Nephron progenitor cell (in vitro differentiated cells): ENCODE results near the gene POLR2C.

Experiments used
- DNase-seq: peaks from one replicate; pipeline ENCODE4 v3.0.0; 2021
- H3K27ac Mint-ChIP-seq: 2 replicates; pipeline ENCODE4 v1.8.0; 2021; ENCODE audit warnings: mild to moderate bottlenecking, moderate library complexity, mixed read lengths
- H3K27me3 Mint-ChIP-seq: 2 replicates; pipeline ENCODE4 v1.8.0; 2021; ENCODE audit warnings: mild to moderate bottlenecking, low read depth, mixed read lengths; ENCODE audit not compliant: poor library complexity
- H3K36me3 Mint-ChIP-seq: 2 replicates; pipeline ENCODE4 v1.8.0; 2021; ENCODE audit warnings: low read depth, mixed read lengths
- H3K4me1 Mint-ChIP-seq: 2 replicates; pipeline ENCODE4 v1.8.0; 2021; ENCODE audit warnings: mixed read lengths
- H3K4me3 Mint-ChIP-seq: 2 replicates; pipeline ENCODE4 v1.8.0; 2021; ENCODE audit warnings: mild to moderate bottlenecking, moderate library complexity, mixed read lengths
- H3K9me3 Mint-ChIP-seq: 2 replicates; pipeline ENCODE4 v1.8.0; 2021; ENCODE audit warnings: mild to moderate bottlenecking, moderate library complexity, mixed read lengths
- TF ChIP-seq, protein P1 (sequence below): fragments of 200-600 bp; sonication (generic); IDR thresholded peaks from 2 replicates; pipeline ENCODE4 v1.5.0; 2021; ENCODE audit warnings: antibody characterized with exemption

Gene POLR2C

DNA sequence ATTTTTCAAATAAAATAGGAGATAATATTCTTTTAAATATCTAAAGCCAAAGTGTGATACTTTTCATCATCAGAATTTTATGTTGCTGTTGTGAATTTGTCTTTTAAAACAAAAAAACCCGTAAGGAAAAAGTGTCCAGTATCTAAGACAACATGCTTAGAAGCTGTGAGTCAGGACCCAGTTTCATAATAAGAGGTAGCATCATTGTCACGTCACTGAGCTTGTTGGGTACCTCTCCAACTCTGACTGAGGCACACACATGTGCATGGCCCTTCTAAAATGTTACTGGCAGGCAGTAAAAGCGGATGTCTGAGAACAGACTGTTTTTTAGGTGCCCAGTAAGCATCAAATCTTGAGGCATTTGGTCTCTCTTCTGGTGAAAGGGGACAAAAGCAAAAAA lies 17.8 kb upstream of the POLR2C start:
- Mint-ChIP-seq H3K27ac (no peak overlapping the region), H3K27me3 (no peaks in the 10 kb centered on the region), H3K4me3 (peak overlapping the region; percentile 30), H3K4me1 (peaks cover 24% of the 10 kb centered on the region), H3K36me3 (peaks cover 45% of the 10 kb centered on the region), H3K9me3 (peaks cover 27% of the 10 kb centered on the region)
- no peak for DNase-seq
- TF ChIP-seq, protein P1, sequence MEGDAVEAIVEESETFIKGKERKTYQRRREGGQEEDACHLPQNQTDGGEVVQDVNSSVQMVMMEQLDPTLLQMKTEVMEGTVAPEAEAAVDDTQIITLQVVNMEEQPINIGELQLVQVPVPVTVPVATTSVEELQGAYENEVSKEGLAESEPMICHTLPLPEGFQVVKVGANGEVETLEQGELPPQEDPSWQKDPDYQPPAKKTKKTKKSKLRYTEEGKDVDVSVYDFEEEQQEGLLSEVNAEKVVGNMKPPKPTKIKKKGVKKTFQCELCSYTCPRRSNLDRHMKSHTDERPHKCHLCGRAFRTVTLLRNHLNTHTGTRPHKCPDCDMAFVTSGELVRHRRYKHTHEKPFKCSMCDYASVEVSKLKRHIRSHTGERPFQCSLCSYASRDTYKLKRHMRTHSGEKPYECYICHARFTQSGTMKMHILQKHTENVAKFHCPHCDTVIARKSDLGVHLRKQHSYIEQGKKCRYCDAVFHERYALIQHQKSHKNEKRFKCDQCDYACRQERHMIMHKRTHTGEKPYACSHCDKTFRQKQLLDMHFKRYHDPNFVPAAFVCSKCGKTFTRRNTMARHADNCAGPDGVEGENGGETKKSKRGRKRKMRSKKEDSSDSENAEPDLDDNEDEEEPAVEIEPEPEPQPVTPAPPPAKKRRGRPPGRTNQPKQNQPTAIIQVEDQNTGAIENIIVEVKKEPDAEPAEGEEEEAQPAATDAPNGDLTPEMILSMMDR = no peak

- no peak for DNase-seq
- TF ChIP-seq, protein P1 = no peak
- peaks cover 24% of the 10 kb centered on the region for H3K4me1 Mint-ChIP-seq
- no peak overlapping the region for H3K27ac Mint-ChIP-seq
- H3K9me3 Mint-ChIP-seq = peaks cover 19% of the 10 kb centered on the region
- no peaks in the 10 kb centered on the region for H3K27me3 Mint-ChIP-seq
- peaks cover 37% of the 10 kb centered on the region for H3K36me3 Mint-ChIP-seq
- H3K4me3 Mint-ChIP-seq = no peak overlapping the region
These were observed 17.0 kb upstream of the POLR2C start for GRCh38 chr16:57445510-57445909.

DNA sequence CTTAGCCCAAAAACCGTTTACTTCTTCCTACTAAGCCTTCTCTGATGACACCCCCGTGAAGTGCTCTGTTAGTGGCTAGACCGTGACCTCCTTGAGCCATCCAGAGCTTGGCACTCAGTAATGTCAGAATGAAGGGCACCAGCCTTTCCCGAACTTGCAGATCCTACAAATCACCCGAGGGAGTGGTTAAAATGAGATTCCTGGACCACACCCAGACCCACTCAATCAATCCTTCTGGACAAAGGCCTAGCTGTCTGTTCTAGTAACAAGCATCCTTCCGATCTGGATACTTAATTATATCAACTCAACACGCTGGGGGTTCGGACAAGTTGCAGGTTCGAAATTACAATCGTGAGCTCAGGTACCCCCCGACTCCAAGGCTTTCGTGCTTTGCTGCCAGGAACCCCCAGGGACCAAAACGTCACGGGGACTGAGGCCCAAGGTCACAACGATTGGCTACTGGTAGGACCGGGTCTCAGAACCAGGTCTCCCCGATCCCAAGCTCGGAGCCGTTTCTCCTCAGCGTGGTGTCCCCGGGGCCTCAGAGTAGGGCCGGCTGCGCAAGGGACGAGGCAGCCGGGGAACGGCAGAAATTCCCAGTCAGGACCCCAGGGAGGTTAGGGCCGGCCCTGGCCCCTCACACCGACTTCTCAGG lies 15.8 kb upstream of the POLR2C start:
- H3K36me3 Mint-ChIP-seq = peaks cover 32% of the 10 kb centered on the region
- H3K4me3 Mint-ChIP-seq = peak overlapping the region; percentile 94
- TF ChIP-seq, protein P1 = no peak
- peaks cover 7% of the 10 kb centered on the region for H3K9me3 Mint-ChIP-seq
- H3K4me1 Mint-ChIP-seq = peaks cover 24% of the 10 kb centered on the region
- DNase-seq = no peak
- peak overlapping the region; percentile 75 for H3K27ac Mint-ChIP-seq
- no peaks in the 10 kb centered on the region for H3K27me3 Mint-ChIP-seq

GRCh38 chr16:57447186-57447962 lies 15.1 kb upstream of the POLR2C start, which contains the start of the genes CIAPIN1 and COQ9:
Gene CIAPIN1 (minus strand): TSS chr16:57447385. CDS start chr16:57440928, 6,457 bp downstream.
Gene COQ9 (plus strand): TSS chr16:57447479. CDS start chr16:57447506, 27 bp downstream.
- H3K4me3 Mint-ChIP-seq = peak within 1 kb of the TSS; percentile 94
- peaks cover 5% of the 10 kb centered on the region for H3K9me3 Mint-ChIP-seq
- no peaks in the 10 kb centered on the region for H3K27me3 Mint-ChIP-seq
- H3K4me1 Mint-ChIP-seq = peaks cover 24% of the 10 kb centered on the region
- peaks cover 29% of the 10 kb centered on the region for H3K36me3 Mint-ChIP-seq
- TF ChIP-seq, protein P1 = no peak
- peak; percentile 89 for DNase-seq
- peak within 1 kb of the TSS; percentile 75 for H3K27ac Mint-ChIP-seq

DNA sequence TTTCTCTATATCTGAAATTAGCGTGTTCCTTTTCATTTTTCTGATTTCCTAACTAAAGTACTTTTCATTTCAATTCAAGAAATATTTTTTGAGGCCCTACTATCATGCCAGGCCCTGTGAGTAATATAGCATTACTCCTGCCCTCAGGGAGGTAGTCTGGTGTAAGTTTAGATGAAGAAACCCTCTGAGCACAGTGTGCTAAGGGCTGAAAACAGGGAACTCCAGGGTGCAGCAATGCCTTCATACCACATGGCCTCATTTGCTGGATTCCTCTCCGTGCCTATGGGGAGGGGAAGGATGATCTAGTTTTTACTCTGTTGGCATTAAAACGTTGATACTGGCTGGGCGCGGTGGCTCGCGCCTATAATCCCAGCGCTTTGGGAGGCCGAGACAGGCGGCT lies 10.5 kb upstream of the POLR2C start:
- Mint-ChIP-seq H3K4me1 (peaks cover 13% of the 10 kb centered on the region), H3K27ac (no peak overlapping the region), H3K4me3 (no peak overlapping the region), H3K9me3 (no peaks in the 10 kb centered on the region), H3K27me3 (no peaks in the 10 kb centered on the region), H3K36me3 (peaks cover 49% of the 10 kb centered on the region)
- DNase-seq = no peak
- TF ChIP-seq, protein P1 = no peak
